Measurements from ENCODE around the gene SSBP1.

SSBP1 gene

DNA sequence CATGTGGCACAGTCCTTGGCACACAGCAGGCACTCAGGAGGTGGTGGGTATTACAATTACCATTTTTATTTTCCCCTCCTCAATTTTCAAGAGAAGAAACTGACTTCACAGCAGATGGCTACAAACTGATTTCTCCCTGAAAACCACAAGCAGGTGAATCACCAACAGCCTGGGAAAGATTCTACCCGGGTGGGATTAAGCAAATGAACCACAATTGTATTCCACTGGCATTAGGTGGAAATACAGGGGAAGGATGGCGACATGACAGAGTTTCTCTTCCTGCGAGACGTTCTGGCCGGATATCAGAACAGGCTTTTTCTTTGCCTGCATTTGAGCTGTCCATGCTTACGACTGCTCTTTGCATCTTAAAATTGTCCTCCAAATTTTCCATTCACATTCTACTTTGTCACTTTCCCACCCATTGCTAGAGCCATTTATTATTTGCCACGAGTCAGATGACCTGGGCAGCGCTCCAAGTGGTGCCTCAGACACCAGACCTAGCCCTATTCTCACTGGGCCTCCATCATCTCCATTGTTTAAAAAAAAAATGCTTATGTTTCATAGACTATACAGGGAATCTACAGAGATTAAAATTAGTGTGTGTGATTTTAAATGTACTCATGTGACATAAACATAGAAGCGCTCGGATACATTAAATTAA lies 40.8 kb upstream of the SSBP1 start:
- TF ChIP-seq EGR1 (IDR thresholded peaks at IDR 0.05) (no peak), EP300 (IDR thresholded peaks at IDR 0.05; ENCODE audit: borderline replicate concordance) (no peak), YY1 (IDR thresholded peaks at IDR 0.05; ENCODE audit: low read depth) (no peak), CREB1 (IDR thresholded peaks at IDR 0.05; ENCODE audit: low read depth) (no peak), FOXM1 (IDR thresholded peaks at IDR 0.05; ENCODE audit: borderline replicate concordance, low read depth) (no peak), NFIC (IDR thresholded peaks at IDR 0.05) (no peak), CEBPB (IDR thresholded peaks at IDR 0.05) (no peak), RAD21 (IDR thresholded peaks at IDR 0.05; ENCODE audit: low read depth) (no peak), ZBTB7A (IDR thresholded peaks at IDR 0.05; ENCODE audit: low read depth) (no peak), TCF12 (IDR thresholded peaks at IDR 0.05; ENCODE audit: low read depth) (no peak), TEAD4 (IDR thresholded peaks at IDR 0.05) (no peak), TAF1 (IDR thresholded peaks at IDR 0.05; ENCODE audit: low read depth) (no peak)
- TF ChIP-seq, protein P1, sequence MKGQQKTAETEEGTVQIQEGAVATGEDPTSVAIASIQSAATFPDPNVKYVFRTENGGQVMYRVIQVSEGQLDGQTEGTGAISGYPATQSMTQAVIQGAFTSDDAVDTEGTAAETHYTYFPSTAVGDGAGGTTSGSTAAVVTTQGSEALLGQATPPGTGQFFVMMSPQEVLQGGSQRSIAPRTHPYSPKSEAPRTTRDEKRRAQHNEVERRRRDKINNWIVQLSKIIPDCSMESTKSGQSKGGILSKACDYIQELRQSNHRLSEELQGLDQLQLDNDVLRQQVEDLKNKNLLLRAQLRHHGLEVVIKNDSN (IDR thresholded peaks at IDR 0.05), result no peak
- TF ChIP-seq, protein P2, sequence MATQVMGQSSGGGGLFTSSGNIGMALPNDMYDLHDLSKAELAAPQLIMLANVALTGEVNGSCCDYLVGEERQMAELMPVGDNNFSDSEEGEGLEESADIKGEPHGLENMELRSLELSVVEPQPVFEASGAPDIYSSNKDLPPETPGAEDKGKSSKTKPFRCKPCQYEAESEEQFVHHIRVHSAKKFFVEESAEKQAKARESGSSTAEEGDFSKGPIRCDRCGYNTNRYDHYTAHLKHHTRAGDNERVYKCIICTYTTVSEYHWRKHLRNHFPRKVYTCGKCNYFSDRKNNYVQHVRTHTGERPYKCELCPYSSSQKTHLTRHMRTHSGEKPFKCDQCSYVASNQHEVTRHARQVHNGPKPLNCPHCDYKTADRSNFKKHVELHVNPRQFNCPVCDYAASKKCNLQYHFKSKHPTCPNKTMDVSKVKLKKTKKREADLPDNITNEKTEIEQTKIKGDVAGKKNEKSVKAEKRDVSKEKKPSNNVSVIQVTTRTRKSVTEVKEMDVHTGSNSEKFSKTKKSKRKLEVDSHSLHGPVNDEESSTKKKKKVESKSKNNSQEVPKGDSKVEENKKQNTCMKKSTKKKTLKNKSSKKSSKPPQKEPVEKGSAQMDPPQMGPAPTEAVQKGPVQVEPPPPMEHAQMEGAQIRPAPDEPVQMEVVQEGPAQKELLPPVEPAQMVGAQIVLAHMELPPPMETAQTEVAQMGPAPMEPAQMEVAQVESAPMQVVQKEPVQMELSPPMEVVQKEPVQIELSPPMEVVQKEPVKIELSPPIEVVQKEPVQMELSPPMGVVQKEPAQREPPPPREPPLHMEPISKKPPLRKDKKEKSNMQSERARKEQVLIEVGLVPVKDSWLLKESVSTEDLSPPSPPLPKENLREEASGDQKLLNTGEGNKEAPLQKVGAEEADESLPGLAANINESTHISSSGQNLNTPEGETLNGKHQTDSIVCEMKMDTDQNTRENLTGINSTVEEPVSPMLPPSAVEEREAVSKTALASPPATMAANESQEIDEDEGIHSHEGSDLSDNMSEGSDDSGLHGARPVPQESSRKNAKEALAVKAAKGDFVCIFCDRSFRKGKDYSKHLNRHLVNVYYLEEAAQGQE (IDR thresholded peaks at IDR 0.05; ENCODE audit: low read depth), result no peak
- TF ChIP-seq, protein P3, sequence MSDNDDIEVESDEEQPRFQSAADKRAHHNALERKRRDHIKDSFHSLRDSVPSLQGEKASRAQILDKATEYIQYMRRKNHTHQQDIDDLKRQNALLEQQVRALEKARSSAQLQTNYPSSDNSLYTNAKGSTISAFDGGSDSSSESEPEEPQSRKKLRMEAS (IDR thresholded peaks at IDR 0.05), result no peak

DNA sequence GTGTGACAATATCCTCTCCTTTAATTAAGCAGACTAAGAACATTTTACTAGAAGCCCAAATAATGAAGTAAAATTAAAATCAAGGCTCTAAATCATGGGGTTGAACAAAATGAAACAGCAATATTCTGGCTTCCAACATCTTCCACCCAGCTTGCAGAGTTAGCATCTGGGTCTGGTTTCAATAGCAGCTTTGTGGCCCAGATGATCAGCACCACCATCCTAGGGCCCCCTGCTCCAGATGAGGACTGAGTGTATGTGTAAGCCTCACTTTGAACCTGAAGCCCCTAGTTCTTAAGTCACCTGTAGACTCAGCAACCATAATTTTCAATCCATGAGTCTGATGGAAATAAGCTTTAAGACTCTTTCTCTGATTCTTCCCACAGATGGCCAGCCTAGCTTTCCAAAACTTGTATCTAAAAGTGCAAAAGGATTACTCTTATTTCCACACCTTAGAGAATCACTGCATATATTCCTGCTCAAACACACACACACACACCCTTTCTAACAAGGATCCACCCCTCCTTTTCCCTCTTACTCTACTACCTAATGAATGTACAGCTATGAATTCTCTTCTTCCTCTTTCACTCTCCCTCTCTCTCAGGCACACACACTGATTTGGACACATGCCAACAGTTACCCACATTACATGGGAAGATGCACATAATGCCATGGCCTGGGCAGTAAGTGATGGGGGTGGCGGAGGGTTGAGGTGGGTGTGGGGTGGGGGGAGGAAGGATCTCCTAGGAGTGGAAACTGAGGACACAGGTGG lies 39.7 kb upstream of the SSBP1 start:
- TF ChIP-seq YY1 (IDR thresholded peaks at IDR 0.05; ENCODE audit: low read depth) (no peak), TAF1 (IDR thresholded peaks at IDR 0.05; ENCODE audit: low read depth) (no peak), NFIC (IDR thresholded peaks at IDR 0.05) (peak; percentile 53)

DNA sequence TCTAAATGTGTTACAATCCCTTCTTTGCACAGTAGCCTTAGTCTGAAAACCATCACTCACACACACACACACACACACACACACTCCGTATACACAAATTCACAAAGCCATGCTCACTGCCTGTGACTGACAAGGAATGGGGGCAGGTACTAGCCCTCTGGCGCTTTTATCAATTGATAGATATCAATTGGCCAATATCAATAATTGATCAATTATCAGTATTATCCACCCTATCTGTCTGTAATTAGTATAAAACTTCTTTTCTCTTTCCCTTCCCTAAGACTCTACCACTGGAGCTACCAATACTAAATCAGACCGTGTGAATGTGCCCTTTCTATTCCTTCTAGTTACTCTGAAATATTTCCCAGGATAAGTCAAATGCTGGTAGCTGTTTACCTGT lies 38.3 kb upstream of the SSBP1 start:
- TF ChIP-seq EGR1 (IDR thresholded peaks at IDR 0.05) (no peak), CEBPB (IDR thresholded peaks at IDR 0.05) (no peak), TAF1 (IDR thresholded peaks at IDR 0.05; ENCODE audit: low read depth) (no peak), EP300 (IDR thresholded peaks at IDR 0.05; ENCODE audit: borderline replicate concordance) (no peak), TCF12 (IDR thresholded peaks at IDR 0.05; ENCODE audit: low read depth) (no peak), NFIC (IDR thresholded peaks at IDR 0.05) (no peak), RAD21 (IDR thresholded peaks at IDR 0.05; ENCODE audit: low read depth) (no peak), TEAD4 (IDR thresholded peaks at IDR 0.05) (no peak), CREB1 (IDR thresholded peaks at IDR 0.05; ENCODE audit: low read depth) (no peak), FOXM1 (IDR thresholded peaks at IDR 0.05; ENCODE audit: borderline replicate concordance, low read depth) (no peak)
- TF ChIP-seq, protein P3 (IDR thresholded peaks at IDR 0.05), result no peak
- TF ChIP-seq, protein P1 (IDR thresholded peaks at IDR 0.05), result no peak
- TF ChIP-seq, protein P2 (IDR thresholded peaks at IDR 0.05; ENCODE audit: low read depth), result no peak

DNA sequence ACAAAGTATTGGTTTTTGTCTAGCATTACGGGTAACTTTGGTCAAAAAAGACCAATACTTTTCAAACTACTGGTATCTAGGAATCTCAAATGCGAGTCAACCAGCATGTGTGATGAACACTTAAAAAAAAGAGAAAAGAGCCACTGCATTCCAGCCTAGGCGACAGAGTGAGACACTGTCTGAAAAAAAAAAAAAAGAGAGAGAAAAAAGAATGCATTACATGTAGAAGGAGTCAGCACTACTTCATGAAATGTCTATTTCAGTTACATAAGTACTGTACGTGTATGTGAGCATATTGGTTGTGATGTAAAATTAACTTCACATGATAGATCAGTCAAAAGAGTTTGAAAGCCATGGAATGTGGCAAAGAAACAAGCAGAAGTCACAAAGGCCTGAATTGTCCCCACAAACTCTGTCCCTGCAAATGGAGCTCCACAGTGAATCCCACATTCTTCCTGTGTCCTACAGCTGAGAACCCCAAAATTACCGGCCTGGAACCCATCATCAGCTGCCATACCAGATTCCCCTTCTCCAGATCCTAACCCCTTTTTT lies 37.8 kb upstream of the SSBP1 start:
- TF ChIP-seq CEBPB (IDR thresholded peaks at IDR 0.05) (no peak), TEAD4 (IDR thresholded peaks at IDR 0.05) (0 out of 2 replicates have a peak, but pooled peaks have one; percentile 14)

DNA sequence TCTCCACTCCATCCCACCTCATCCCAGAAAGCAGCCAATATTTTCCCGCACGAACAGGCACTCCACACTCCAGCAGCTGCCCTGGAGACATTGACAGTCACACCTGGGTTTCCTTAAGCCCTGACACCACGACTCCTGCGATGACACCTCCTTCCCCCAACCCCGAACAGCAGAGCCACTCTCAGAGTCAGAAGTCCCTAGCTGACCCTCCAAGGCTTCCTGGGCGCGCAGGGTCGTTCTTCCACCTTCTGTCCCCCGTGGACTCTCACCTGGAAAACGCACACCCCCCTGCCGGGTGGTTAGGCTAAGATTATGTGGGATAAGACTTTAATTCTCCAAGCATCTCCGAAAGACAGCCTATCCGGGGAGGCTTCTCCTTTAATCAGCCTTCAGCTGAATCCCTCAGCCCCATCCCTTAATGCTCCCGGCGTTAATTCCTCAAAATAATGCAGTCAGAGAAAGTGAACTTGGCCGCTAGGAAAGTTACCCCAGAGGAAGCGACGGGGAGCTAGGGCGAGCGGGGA lies 37.2 kb upstream of the SSBP1 start:
- no peak for TF ChIP-seq TAF1 (IDR thresholded peaks at IDR 0.05; ENCODE audit: low read depth)
- TF ChIP-seq, protein P1 (IDR thresholded peaks at IDR 0.05), result no peak
